HEK293T (cell line): ENCODE results near the gene FGFR1OP2.

Source experiments
- BHLHE40 ChIP-seq: fragments of 450-650 bp; IDR thresholded peaks from 2 replicates; pipeline ENCODE4 v1.6.1; 2016; ENCODE audit warnings: mild to moderate bottlenecking, moderate library complexity, borderline replicate concordance
- CTBP1 ChIP-seq: fragments of 450-650 bp; IDR thresholded peaks from 2 replicates; pipeline ENCODE4 v1.6.1; 2016; ENCODE audit warnings: borderline replicate concordance
- ELF4 ChIP-seq: fragments of 450-650 bp; IDR thresholded peaks from 2 replicates; pipeline ENCODE4 v1.6.1; 2017; ENCODE audit warnings: antibody characterized with exemption
- FOXK2 ChIP-seq: fragments of 450-650 bp; IDR thresholded peaks from 2 replicates; pipeline ENCODE4 v1.6.1; 2016; ENCODE audit warnings: mild to moderate bottlenecking
- FOXM1 ChIP-seq: fragments of 450-650 bp; IDR thresholded peaks from 2 replicates; pipeline ENCODE4 v1.6.1; 2017; ENCODE audit warnings: mild to moderate bottlenecking, borderline replicate concordance
- HDGF ChIP-seq: fragments of 450-650 bp; IDR thresholded peaks from 2 replicates; pipeline ENCODE4 v1.6.1; 2017; ENCODE audit warnings: antibody characterized with exemption, borderline replicate concordance
- L3MBTL2 ChIP-seq: fragments of 450-650 bp; conservative IDR thresholded peaks from 2 replicates; pipeline ENCODE4 v1.6.1; 2016; ENCODE audit warnings: mild to moderate bottlenecking
- SP1 ChIP-seq: fragments of 450-650 bp; IDR thresholded peaks from 2 replicates; pipeline ENCODE4 v1.6.1; 2017
- SUZ12 ChIP-seq: fragments of 450-650 bp; IDR thresholded peaks from 2 replicates; pipeline ENCODE4 v1.6.1; 2016; ENCODE audit warnings: mild to moderate bottlenecking
- TARDBP ChIP-seq: fragments of 450-650 bp; IDR thresholded peaks from 2 replicates; pipeline ENCODE4 v1.6.1; 2016
- TF ChIP-seq, protein P1 (sequence below): fragments of 450-650 bp; IDR thresholded peaks from 2 replicates; pipeline ENCODE4 v1.6.1; 2016

GRCh38 chr12:26987634-26988424, 49.6 kb downstream of the FGFR1OP2 start:
- TF ChIP-seq, protein P1, sequence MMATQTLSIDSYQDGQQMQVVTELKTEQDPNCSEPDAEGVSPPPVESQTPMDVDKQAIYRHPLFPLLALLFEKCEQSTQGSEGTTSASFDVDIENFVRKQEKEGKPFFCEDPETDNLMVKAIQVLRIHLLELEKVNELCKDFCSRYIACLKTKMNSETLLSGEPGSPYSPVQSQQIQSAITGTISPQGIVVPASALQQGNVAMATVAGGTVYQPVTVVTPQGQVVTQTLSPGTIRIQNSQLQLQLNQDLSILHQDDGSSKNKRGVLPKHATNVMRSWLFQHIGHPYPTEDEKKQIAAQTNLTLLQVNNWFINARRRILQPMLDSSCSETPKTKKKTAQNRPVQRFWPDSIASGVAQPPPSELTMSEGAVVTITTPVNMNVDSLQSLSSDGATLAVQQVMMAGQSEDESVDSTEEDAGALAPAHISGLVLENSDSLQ = no peak
- TF ChIP-seq ELF4 (no peak), L3MBTL2 (no peak), TARDBP (no peak), SUZ12 (no peak), FOXM1 (no peak), BHLHE40 (no peak), SP1 (no peak), FOXK2 (no peak), HDGF (no peak), CTBP1 (no peak)
